22Rv1 (cell line): ENCODE measurements around the gene SHCBP1L.

Source experiments
- ZFX ChIP-seq: fragments of 450-650 bp; IDR thresholded peaks from 2 replicates; pipeline ENCODE4 v1.6.1; 2017; ENCODE audit warnings: antibody characterized with exemption, borderline replicate concordance
- TF ChIP-seq, protein P1 (sequence below): fragments of 450-650 bp; IDR thresholded peaks from 2 replicates; pipeline ENCODE4 v1.5.1; 2017; ENCODE audit warnings: mild to moderate bottlenecking

- TF ChIP-seq, protein P1, sequence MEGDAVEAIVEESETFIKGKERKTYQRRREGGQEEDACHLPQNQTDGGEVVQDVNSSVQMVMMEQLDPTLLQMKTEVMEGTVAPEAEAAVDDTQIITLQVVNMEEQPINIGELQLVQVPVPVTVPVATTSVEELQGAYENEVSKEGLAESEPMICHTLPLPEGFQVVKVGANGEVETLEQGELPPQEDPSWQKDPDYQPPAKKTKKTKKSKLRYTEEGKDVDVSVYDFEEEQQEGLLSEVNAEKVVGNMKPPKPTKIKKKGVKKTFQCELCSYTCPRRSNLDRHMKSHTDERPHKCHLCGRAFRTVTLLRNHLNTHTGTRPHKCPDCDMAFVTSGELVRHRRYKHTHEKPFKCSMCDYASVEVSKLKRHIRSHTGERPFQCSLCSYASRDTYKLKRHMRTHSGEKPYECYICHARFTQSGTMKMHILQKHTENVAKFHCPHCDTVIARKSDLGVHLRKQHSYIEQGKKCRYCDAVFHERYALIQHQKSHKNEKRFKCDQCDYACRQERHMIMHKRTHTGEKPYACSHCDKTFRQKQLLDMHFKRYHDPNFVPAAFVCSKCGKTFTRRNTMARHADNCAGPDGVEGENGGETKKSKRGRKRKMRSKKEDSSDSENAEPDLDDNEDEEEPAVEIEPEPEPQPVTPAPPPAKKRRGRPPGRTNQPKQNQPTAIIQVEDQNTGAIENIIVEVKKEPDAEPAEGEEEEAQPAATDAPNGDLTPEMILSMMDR, result no peak
- TF ChIP-seq ZFX, result no peak
Measured at GRCh38 chr1:182996816-182997215, 43.9 kb upstream of the SHCBP1L start.
